H9 (cell line): ENCODE measurements around the gene TMTC1. TPM values are rescaled to one million over a fixed set of nuclear protein-coding genes. Genes with fewer than 3 reads are reported as not detected.

ENCODE experiments used
- DNase-seq: peaks from one replicate; pipeline ENCODE4 v3.0.0-alpha.2; 2017
- H2AFZ ChIP-seq: one replicate; pipeline ENCODE4 v1.6.1; 2013; ENCODE audit warnings: mild to moderate bottlenecking, low read length, control low read depth, moderate library complexity
- H2AK5ac ChIP-seq: 2 replicates; pipeline ENCODE4 v1.6.1; 2013; ENCODE audit warnings: low read length, control low read depth, mixed read lengths; ENCODE audit not compliant: insufficient read length
- H2BK120ac ChIP-seq: one replicate; pipeline ENCODE4 v1.6.1; 2013; ENCODE audit warnings: low read depth, mild to moderate bottlenecking, low read length, control low read depth, inconsistent platforms; ENCODE audit not compliant: poor library complexity, severe bottlenecking
- H2BK12ac ChIP-seq: 2 replicates; pipeline ENCODE4 v1.6.1; 2013; ENCODE audit warnings: low read length, control low read depth, mixed read lengths, low read depth; ENCODE audit not compliant: insufficient read length
- H2BK15ac ChIP-seq: 2 replicates; pipeline ENCODE4 v1.6.1; 2013; ENCODE audit warnings: low read depth, low read length, control low read depth
- H2BK20ac ChIP-seq: one replicate; pipeline ENCODE4 v1.6.1; 2013; ENCODE audit warnings: low read depth, mild to moderate bottlenecking, low read length, control low read depth, inconsistent platforms; ENCODE audit not compliant: poor library complexity, severe bottlenecking
- H2BK5ac ChIP-seq: 2 replicates; pipeline ENCODE4 v1.6.1; 2013; ENCODE audit warnings: low read length, control low read depth, mixed read lengths; ENCODE audit not compliant: insufficient read length
- H3K14ac ChIP-seq: 2 replicates; pipeline ENCODE4 v1.6.1; 2013; ENCODE audit warnings: low read length, control low read depth; ENCODE audit not compliant: insufficient read depth
- H3K18ac ChIP-seq: 2 replicates; pipeline ENCODE4 v1.6.1; 2013; ENCODE audit warnings: low read depth, mild to moderate bottlenecking, mixed read lengths, low read length, control low read depth; ENCODE audit not compliant: insufficient read length
- H3K23ac ChIP-seq: 2 replicates; pipeline ENCODE4 v1.6.1; 2013; ENCODE audit warnings: low read length, control low read depth, mixed read lengths, low read depth; ENCODE audit not compliant: insufficient read length
- H3K23me2 ChIP-seq: 2 replicates; pipeline ENCODE4 v1.6.1; 2013; ENCODE audit warnings: low read depth, mild to moderate bottlenecking, mixed read lengths, low read length, control low read depth; ENCODE audit not compliant: insufficient read length, poor library complexity, severe bottlenecking
- H3K27ac ChIP-seq: 2 replicates; pipeline ENCODE4 v1.5.1; 2013; ENCODE audit warnings: low read length, control low read depth, mixed read lengths, low read depth; ENCODE audit not compliant: insufficient read length
- H3K27me3 ChIP-seq: 2 replicates; pipeline ENCODE4 v1.6.1; 2013; ENCODE audit warnings: low read length, control low read depth, inconsistent platforms; ENCODE audit not compliant: insufficient read depth
- H3K4ac ChIP-seq: 2 replicates; pipeline ENCODE4 v1.6.1; 2013; ENCODE audit warnings: low read depth, mild to moderate bottlenecking, control low read depth, inconsistent platforms, low read length, moderate library complexity
- H3K4me1 ChIP-seq: 2 replicates; pipeline ENCODE4 v1.6.1; 2013; ENCODE audit warnings: low read length, control low read depth, inconsistent platforms; ENCODE audit not compliant: insufficient read depth
- H3K4me2 ChIP-seq: 2 replicates; pipeline ENCODE4 v1.6.1; 2013; ENCODE audit warnings: low read length, control low read depth, mixed read lengths; ENCODE audit not compliant: insufficient read length, insufficient read depth
- H3K56ac ChIP-seq: 2 replicates; pipeline ENCODE4 v1.6.1; 2013; ENCODE audit warnings: low read depth, mild to moderate bottlenecking, mixed read lengths, low read length, control low read depth; ENCODE audit not compliant: insufficient read length
- H3K79me1 ChIP-seq: 2 replicates; pipeline ENCODE4 v1.6.1; 2013; ENCODE audit warnings: low read depth, mild to moderate bottlenecking, moderate library complexity, low read length, control low read depth, inconsistent platforms; ENCODE audit not compliant: insufficient read depth, poor library complexity, severe bottlenecking
- H3K79me2 ChIP-seq: 2 replicates; pipeline ENCODE4 v1.6.1; 2013; ENCODE audit warnings: low read length, control low read depth, inconsistent platforms; ENCODE audit not compliant: insufficient read depth
- H3K9ac ChIP-seq: 2 replicates; pipeline ENCODE4 v1.6.1; 2013; ENCODE audit warnings: low read length, control low read depth, mixed read lengths; ENCODE audit not compliant: insufficient read length; ENCODE audit errors: extremely low read depth
- H3K9me3 ChIP-seq: one replicate; pipeline ENCODE4 v1.6.1; 2013; ENCODE audit warnings: low read depth, low read length, inconsistent platforms; ENCODE audit not compliant: control insufficient read depth
- H3T11ph ChIP-seq: one replicate; pipeline ENCODE4 v1.6.1; 2013; ENCODE audit warnings: mild to moderate bottlenecking, low read length, control low read depth, inconsistent platforms
- H4K20me1 ChIP-seq: one replicate; pipeline ENCODE4 v1.6.1; 2013; ENCODE audit not compliant: control insufficient read depth, insufficient read length, insufficient read depth
- H4K5ac ChIP-seq: 2 replicates; pipeline ENCODE4 v1.6.1; 2013; ENCODE audit warnings: low read depth, mild to moderate bottlenecking, mixed read lengths, low read length, control low read depth; ENCODE audit not compliant: insufficient read length
- H4K8ac ChIP-seq: replicated peaks from 2 replicates; pipeline ENCODE4 v1.6.1; 2013; ENCODE audit warnings: low read length, control low read depth, mixed read lengths, low read depth; ENCODE audit not compliant: insufficient read length
- H4K91ac ChIP-seq: 2 replicates; pipeline ENCODE4 v1.6.1; 2013; ENCODE audit warnings: low read depth, mild to moderate bottlenecking, moderate library complexity, mixed read lengths, low read length, control low read depth; ENCODE audit not compliant: insufficient read length
- H3K27ac Mint-ChIP-seq, 3 experiments: 2 replicates in 2 of 3; 3 replicates in 1 of 3; pipeline ENCODE4 v1.8.0; 2020 to 2021; ENCODE audit warnings: mixed read lengths in 3 of 3, mild to moderate bottlenecking in 1 of 3, moderate library complexity in 1 of 3
- H3K27me3 Mint-ChIP-seq: 2 replicates; pipeline ENCODE4 v1.8.0; 2021; ENCODE audit warnings: low read depth, mild to moderate bottlenecking, moderate library complexity, mixed read lengths
- H3K36me3 Mint-ChIP-seq, 3 experiments: 2 replicates in 2 of 3; 3 replicates in 1 of 3; pipeline ENCODE4 v1.8.0; 2020 to 2021; ENCODE audit warnings: low read depth in 3 of 3, mixed read lengths in 3 of 3; ENCODE audit not compliant: insufficient read depth in 1 of 3
- H3K4me1 Mint-ChIP-seq, 2 experiments: 2 replicates each; pipeline ENCODE4 v1.8.0; 2020; ENCODE audit warnings: mixed read lengths in 2 of 2
- H3K4me3 Mint-ChIP-seq, 2 experiments: 2 replicates in 1 of 2; 3 replicates in 1 of 2; pipeline ENCODE4 v1.8.0; 2020 to 2021; ENCODE audit warnings: mild to moderate bottlenecking in 2 of 2, mixed read lengths in 2 of 2, moderate library complexity in 1 of 2
- H3K9me3 Mint-ChIP-seq, 2 experiments: 2 replicates in 1 of 2; 3 replicates in 1 of 2; pipeline ENCODE4 v1.8.0; 2020; ENCODE audit warnings: mild to moderate bottlenecking in 2 of 2, mixed read lengths in 2 of 2, moderate library complexity in 1 of 2
- CTCF ChIP-seq: fragments of 200-600 bp; sonication (generic); conservative IDR thresholded peaks from 3 replicates; pipeline ENCODE4 v1.8.0; 2021; ENCODE audit warnings: antibody characterized with exemption, mild to moderate bottlenecking
- WGBS: extraction: QIAGEN DNeasy Blood & Tissue Kit; methylation state at CpG from one replicate; pipeline ENCODE4 v1.1.7; 2013; ENCODE audit warnings: missing lambda C conversion rate, low lambda C conversion rate, mixed read lengths; ENCODE audit not compliant: insufficient read length; ENCODE audit errors: extremely low coverage; 5-methylcytosine and 5-hydroxymethylcytosine counted together
- total RNA-seq: library from RNA; stranded (reverse); gene quantifications from 2 replicates; pipeline ENCODE4 v1.2.1, GENCODE V29; 2021

Gene TMTC1
- total RNA-seq, 1 experiment from 2014 or later: 16.1 TPM

GRCh38 chr12:29818916-29819623, 35.3 kb upstream of the TMTC1 start:
- no peak overlapping the region for H4K91ac ChIP-seq
- H2BK20ac ChIP-seq: no peak overlapping the region
- H3K79me2 ChIP-seq: no peaks in the 10 kb centered on the region

More at GRCh38 chr12:29818916-29819623, 35.3 kb upstream of the TMTC1 start:
- H3K79me1 ChIP-seq: no peaks in the 10 kb centered on the region
- H2AK5ac ChIP-seq: no peak overlapping the region
- no peak overlapping the region for H3K9ac ChIP-seq
- no peaks in the 10 kb centered on the region for H3K23me2 ChIP-seq
- H4K20me1 ChIP-seq: no peaks in the 10 kb centered on the region
- H3K4ac ChIP-seq: no peak overlapping the region
- no peak overlapping the region for H3K27ac ChIP-seq
- Mint-ChIP-seq H3K36me3 (no peaks in the 10 kb centered on the region), H3K4me3 (no peak overlapping the region), H3K27ac (no peak overlapping the region; a peak in 1 of 7 replicates), H3K9me3 (peaks cover 3 to 4% of the 10 kb centered on the region in 2 experiments; a peak in 4 of 5 replicates), H3K27me3 (no peaks in the 10 kb centered on the region), H3K4me1 (no peaks in the 10 kb centered on the region)
- H4K8ac ChIP-seq: no peak overlapping the region
- no peak overlapping the region; the same call in 1 of the 2 replicates for H2BK15ac ChIP-seq
- H3K23ac ChIP-seq: no peak overlapping the region
- no peak overlapping the region for H3K4me2 ChIP-seq
- H3K4me1 ChIP-seq: no peaks in the 10 kb centered on the region
- no peak overlapping the region for H2BK12ac ChIP-seq
- no peaks in the 10 kb centered on the region for H3K9me3 ChIP-seq
- H3K27me3 ChIP-seq: no peaks in the 10 kb centered on the region
- no peak overlapping the region; the same call in 1 of the 2 replicates for H3K14ac ChIP-seq
- H3T11ph ChIP-seq: no peak overlapping the region
- no peak overlapping the region for H3K18ac ChIP-seq
- WGBS: no CpG with 5 or more reads among the region's 2 CpGs
- H2AFZ ChIP-seq: no peak overlapping the region
- H2BK5ac ChIP-seq: no peak overlapping the region
- H2BK120ac ChIP-seq: no peak overlapping the region
- no peak overlapping the region for H4K5ac ChIP-seq
- no peak overlapping the region for H3K56ac ChIP-seq
- no peak for DNase-seq
- no peak for TF ChIP-seq CTCF
